PC-3 (cell line): ENCODE data around the gene SLC38A8. TPM values are rescaled to one million over a fixed set of nuclear protein-coding genes. Genes with fewer than 3 reads are reported as not detected.

Experiments used
- ATAC-seq: fragments of 200-7000 bp; cut with Tn5 transposase; 2 replicates; pipeline ENCODE4 v1.9.1; 2020; ENCODE audit warnings: mild to moderate bottlenecking, moderate library complexity
- BruUV-seq: library from RNA; stranded (reverse); fragments of 400-500 nt; replicated peaks from 2 replicates; lab custom pipeline; 2021; lab: Mats Ljungman, UMichigan
- CTCF ChIA-PET: fragments of 300-600 bp; sonication (Branson Sonifier 250); formaldehyde crosslinking; loops from one replicate; lab custom pipeline; 2022; ENCODE audit warnings: antibody characterized with exemption; lab: Charles Lee
- POLR2A ChIA-PET: fragments of 300-600 bp; sonication (Branson Sonifier 250); formaldehyde crosslinking; loops from one replicate; lab custom pipeline; 2022; ENCODE audit warnings: antibody characterized with exemption; ENCODE audit not compliant: unreplicated experiment; lab: Charles Lee
- DNase-seq: peaks from one replicate; pipeline ENCODE4 v3.0.0-alpha.2; 2015
- H2AFZ ChIP-seq: fragments of 300-600 bp; sonication (generic); 2 replicates; pipeline ENCODE4 v1.6.0; 2016; ENCODE audit warnings: antibody characterized with exemption, low read length
- H3F3A ChIP-seq: fragments of 300-600 bp; sonication (generic); one replicate; pipeline ENCODE4 v1.6.0; 2017; ENCODE audit warnings: antibody characterized with exemption, low read length, control low read depth, mild to moderate bottlenecking; ENCODE audit not compliant: unreplicated experiment
- H3K27ac ChIP-seq: fragments of 300-600 bp; sonication (generic); 2 replicates; pipeline ENCODE4 v1.5.1; 2016; ENCODE audit warnings: mild to moderate bottlenecking, low read length
- H3K27me3 ChIP-seq: fragments of 300-600 bp; sonication (generic); 2 replicates; pipeline ENCODE4 v1.6.1; 2016; ENCODE audit warnings: low read length, mixed read lengths
- H3K36me3 ChIP-seq: fragments of 300-600 bp; sonication (generic); 2 replicates; pipeline ENCODE4 v1.6.1; 2016; ENCODE audit warnings: low read depth, mixed run types, low read length, mixed read lengths
- H3K4me1 ChIP-seq: fragments of 300-600 bp; sonication (generic); 2 replicates; pipeline ENCODE4 v1.5.1; 2016; ENCODE audit warnings: low read length; ENCODE audit not compliant: insufficient read depth
- H3K4me2 ChIP-seq: fragments of 300-600 bp; sonication (generic); 2 replicates; pipeline ENCODE4 v1.6.0; 2016; ENCODE audit warnings: low read length
- H3K4me3 ChIP-seq: fragments of 300-600 bp; sonication (generic); 2 replicates; pipeline ENCODE4 v1.5.1; 2016; ENCODE audit warnings: mild to moderate bottlenecking, low read length, mixed read lengths
- H3K79me2 ChIP-seq: fragments of 300-600 bp; sonication (generic); 2 replicates; pipeline ENCODE4 v1.6.1; 2017; ENCODE audit warnings: low read length, mixed read lengths
- H3K9ac ChIP-seq: fragments of 300-600 bp; sonication (generic); 2 replicates; pipeline ENCODE4 v1.6.0; 2016; ENCODE audit warnings: mild to moderate bottlenecking, low read length
- H3K9me2 ChIP-seq: fragments of 300-600 bp; sonication (generic); replicated peaks from 2 replicates; pipeline ENCODE4 v1.6.1; 2016; ENCODE audit warnings: mixed run types, low read length, mixed read lengths
- H3K9me3 ChIP-seq: fragments of 300-600 bp; sonication (generic); 2 replicates; pipeline ENCODE4 v1.6.1; 2016; ENCODE audit warnings: low read length, mixed read lengths
- H4K20me1 ChIP-seq: fragments of 300-600 bp; sonication (generic); 2 replicates; pipeline ENCODE4 v1.6.1; 2016; ENCODE audit warnings: low read length, mixed read lengths
- EZH2 ChIP-seq: fragments of 300-600 bp; sonication (generic); IDR thresholded peaks from one replicate; pipeline ENCODE4 v1.6.1; 2017; ENCODE audit warnings: antibody characterized with exemption, mild to moderate bottlenecking, low read length; ENCODE audit not compliant: unreplicated experiment
- EZH2phosphoT487 ChIP-seq: fragments of 300-600 bp; sonication (generic); IDR thresholded peaks from 2 replicates; pipeline ENCODE4 v1.6.1; 2018; ENCODE audit warnings: mild to moderate bottlenecking, antibody characterized with exemption, low read length, borderline replicate concordance
- intact Hi-C: fragments of 100-400 bp; cut with micrococcal nuclease; formaldehyde crosslinking; loops from 2 replicates; pipeline ENCODE4 v1.9.0; 2023
- total RNA-seq: library from RNA; depleted of rRNA; stranded (reverse); fragments of >200 nt; gene quantifications from 2 replicates; pipeline ENCODE4 v1.2.3, GENCODE V29; 2014
- TF ChIP-seq, protein P1 (sequence below): fragments of 300-600 bp; sonication (generic); conservative IDR thresholded peaks from 2 replicates; pipeline ENCODE4 v1.5.1; 2017; ENCODE audit warnings: antibody characterized with exemption, low read depth, mild to moderate bottlenecking, low read length

The SLC38A8 gene
- total RNA-seq, 1 experiment from 2014 or later, result not detected

DNA sequence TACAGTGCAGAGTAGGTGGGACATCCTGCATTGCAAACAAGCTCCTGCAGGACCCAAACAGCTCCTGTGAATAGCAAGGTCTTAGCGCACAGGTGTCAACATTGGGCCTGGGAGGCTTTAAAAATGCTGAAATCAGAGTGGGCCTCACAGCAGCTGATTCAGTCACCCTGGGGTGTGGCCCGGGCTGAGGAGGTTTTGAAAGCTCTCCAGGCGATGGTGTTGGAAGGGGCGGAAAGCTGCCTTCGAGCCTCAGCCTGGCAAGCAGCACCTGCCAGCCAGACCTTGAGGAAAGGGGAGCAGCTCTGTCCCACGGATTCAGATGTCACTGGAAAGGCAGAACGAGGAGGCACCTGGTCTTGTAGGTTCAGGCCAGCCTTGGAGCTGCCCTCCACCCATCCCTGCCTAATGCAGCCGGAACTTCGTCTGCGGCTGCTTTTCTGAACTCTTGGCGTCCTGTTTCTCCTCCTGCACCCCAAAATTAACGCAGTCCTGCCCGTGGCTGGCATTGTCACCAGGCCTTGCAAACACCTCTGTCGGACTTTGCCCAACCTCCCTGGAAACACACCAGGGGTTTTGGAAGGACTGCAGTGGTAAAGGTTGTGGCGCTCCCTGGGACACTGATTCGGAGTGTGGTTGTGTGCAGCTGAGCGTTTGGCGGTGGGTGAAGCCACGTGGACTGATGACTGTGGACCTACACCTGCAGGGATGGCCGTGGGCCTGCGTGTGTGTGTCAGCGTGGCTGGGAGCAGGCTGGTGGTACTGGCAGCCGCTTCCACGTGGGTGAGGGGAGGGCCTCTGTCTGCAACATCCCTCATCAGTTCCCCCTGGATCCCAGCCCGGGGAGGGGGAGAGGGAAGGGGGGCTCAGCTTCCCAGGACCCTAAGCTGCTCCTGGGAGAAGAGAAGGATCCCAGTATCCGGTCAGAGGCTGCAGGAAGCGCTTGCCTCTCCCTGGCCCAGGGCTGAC lies 71.1 kb downstream of the SLC38A8 start:
- no TSS peak for BruUV-seq
- Histone ChIP-seq H3F3A (no peaks in the 10 kb centered on the region), H3K4me3 (no peak overlapping the region), H3K9me3 (no peaks in the 10 kb centered on the region), H3K36me3 (no peaks in the 10 kb centered on the region), H2AFZ (no peak overlapping the region), H4K20me1 (no peaks in the 10 kb centered on the region), H3K9ac (no peak overlapping the region), H3K79me2 (no peaks in the 10 kb centered on the region), H3K27me3 (no peaks in the 10 kb centered on the region), H3K9me2 (no peaks in the 10 kb centered on the region), H3K4me1 (no peaks in the 10 kb centered on the region), H3K4me2 (no peak overlapping the region), H3K27ac (no peak overlapping the region)
- no peak for ATAC-seq
- DNase-seq, result no peak
- CTCF ChIA-PET, result no interaction called here
- intact Hi-C loops, result no loop called here
- TF ChIP-seq EZH2 (no peak), EZH2phosphoT487 (no peak)
- TF ChIP-seq, protein P1, sequence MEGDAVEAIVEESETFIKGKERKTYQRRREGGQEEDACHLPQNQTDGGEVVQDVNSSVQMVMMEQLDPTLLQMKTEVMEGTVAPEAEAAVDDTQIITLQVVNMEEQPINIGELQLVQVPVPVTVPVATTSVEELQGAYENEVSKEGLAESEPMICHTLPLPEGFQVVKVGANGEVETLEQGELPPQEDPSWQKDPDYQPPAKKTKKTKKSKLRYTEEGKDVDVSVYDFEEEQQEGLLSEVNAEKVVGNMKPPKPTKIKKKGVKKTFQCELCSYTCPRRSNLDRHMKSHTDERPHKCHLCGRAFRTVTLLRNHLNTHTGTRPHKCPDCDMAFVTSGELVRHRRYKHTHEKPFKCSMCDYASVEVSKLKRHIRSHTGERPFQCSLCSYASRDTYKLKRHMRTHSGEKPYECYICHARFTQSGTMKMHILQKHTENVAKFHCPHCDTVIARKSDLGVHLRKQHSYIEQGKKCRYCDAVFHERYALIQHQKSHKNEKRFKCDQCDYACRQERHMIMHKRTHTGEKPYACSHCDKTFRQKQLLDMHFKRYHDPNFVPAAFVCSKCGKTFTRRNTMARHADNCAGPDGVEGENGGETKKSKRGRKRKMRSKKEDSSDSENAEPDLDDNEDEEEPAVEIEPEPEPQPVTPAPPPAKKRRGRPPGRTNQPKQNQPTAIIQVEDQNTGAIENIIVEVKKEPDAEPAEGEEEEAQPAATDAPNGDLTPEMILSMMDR, result no peak
- POLR2A ChIA-PET, result no interaction called here

DNA sequence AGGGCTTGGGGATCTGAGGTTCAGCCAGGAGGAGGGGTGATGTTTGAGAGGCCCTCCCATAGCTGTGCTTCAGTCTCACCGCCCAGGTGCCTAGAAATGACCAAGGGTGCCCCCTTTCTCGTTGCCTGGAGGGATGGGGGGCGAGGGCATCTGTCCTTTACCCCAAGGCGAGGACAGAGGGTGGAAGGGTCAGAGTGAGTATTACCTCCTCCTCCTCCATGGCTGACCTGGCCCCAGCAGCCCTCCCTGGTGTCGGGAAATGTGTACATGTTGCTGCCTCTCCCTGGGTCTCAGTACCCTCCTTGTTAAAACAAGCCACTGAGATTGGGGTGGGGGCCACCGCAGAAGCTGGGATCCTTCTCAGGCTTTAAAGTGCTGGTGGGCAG lies 72.2 kb downstream of the SLC38A8 start:
- H3K4me3 ChIP-seq, result no peak overlapping the region
- H4K20me1 ChIP-seq, result no peaks in the 10 kb centered on the region
- no peaks in the 10 kb centered on the region for H3K79me2 ChIP-seq
- ChIA-PET CTCF (no interaction called here), POLR2A (no interaction called here)
- TF ChIP-seq, protein P1, result no peak
- TF ChIP-seq EZH2 (no peak), EZH2phosphoT487 (no peak)
- no peaks in the 10 kb centered on the region for H3K9me2 ChIP-seq
- no peak overlapping the region for H3K9ac ChIP-seq
- H3K36me3 ChIP-seq, result no peaks in the 10 kb centered on the region
- no TSS peak for BruUV-seq
- no peaks in the 10 kb centered on the region for H3K9me3 ChIP-seq
- H2AFZ ChIP-seq, result no peak overlapping the region
- H3K4me1 ChIP-seq, result no peaks in the 10 kb centered on the region
- no peak overlapping the region for H3K27ac ChIP-seq
- intact Hi-C loops, result no loop called here
- H3F3A ChIP-seq, result no peaks in the 10 kb centered on the region
- H3K4me2 ChIP-seq, result no peak overlapping the region
- DNase-seq (no peak), ATAC-seq (no peak)
- H3K27me3 ChIP-seq, result no peaks in the 10 kb centered on the region
